Right hindlimb (tissue), 1 donor: ENCODE data around the gene ADGRF3.
"Not testable (repeated sequence)": the region's sequence is repeated elsewhere in the genome, so short reads cannot be mapped to it uniquely, and the experiment has no call there.

Source experiments
- DNase-seq: peaks from one replicate; pipeline ENCODE4 v3.0.0-alpha.2; 2018

ADGRF3 gene

DNA sequence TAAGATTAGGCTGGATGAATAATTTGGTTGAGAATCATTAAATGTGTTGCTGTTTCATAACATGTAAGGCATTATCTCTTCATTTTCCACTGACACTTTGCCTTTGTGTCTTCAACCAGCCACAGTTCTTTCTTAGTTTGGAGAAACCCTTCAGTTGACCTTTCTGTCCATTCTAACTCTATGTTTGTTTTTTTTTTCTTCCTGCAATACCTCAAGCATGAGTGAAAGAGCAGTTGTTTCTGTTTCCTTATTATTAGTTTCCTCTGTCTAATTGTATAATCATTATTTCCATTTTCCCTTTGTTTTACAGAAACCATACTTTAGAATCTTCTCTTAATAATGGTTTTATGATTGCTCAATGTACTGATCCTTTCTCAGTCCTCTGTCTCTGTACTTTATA, 76.2 kb downstream of the ADGRF3 start:
- no peak for DNase-seq

DNA sequence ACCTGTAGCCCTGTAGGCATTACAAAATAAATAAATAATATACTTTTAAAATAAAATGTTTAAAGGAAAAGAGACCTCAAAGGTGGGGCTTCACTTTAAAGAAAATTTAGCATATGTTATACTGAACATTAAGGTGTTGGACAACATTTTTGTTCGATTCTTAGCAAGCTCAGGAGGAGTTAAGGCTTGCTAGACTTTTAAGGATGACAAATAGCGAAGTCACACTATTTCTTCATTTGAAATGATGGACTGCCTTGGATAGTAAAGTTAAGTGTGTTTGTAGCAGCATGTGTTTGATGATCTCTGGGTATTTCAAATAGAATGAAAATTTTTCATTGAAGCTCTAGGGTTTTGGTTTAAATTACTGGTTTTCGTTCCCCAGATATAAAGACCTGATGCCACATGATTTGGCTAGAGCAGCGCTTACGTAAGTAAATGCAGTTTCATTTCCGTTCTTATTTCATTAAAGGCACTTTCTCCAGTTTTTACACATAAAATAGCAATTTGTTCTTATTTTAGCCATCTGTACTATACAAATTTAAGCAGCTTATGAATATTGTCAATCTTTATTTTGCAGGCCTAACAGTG, 76.9 kb downstream of the ADGRF3 start:
- DNase-seq = no peak

DNA sequence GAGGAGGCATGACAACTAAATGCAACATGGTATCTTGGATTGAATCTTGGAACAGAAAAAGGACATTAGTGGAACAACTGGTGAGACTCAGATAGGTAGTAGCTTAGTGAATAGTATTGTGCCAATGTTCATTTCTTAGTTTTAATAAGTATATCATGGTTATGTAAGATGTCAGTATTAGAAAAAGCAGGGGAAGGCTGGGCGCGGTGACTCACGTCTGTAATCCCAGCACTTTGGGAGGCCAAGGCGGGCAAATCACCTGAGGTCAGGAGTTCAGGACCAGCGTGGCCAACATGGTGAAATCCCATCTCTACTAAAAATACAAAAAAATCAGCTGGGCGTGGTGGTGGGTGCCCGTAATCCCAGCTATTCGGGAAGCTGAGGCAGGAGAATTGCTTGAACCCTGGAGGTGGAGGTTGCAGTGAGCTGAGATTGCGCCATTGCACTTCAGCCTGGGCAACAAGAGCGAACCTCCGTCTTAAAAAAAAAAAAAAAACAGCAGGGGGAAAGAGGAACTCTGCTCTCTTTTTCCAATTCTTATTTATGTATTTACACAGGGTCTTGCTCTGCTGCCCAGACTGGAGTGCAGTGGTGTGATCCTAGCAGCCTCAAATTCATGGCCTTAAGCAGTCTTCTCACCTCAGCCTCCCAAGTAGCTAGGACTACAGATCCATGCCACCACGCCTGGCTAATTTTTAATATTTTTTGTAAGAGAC, 77.8 kb downstream of the ADGRF3 start:
- not testable (repeated sequence) for DNase-seq

DNA sequence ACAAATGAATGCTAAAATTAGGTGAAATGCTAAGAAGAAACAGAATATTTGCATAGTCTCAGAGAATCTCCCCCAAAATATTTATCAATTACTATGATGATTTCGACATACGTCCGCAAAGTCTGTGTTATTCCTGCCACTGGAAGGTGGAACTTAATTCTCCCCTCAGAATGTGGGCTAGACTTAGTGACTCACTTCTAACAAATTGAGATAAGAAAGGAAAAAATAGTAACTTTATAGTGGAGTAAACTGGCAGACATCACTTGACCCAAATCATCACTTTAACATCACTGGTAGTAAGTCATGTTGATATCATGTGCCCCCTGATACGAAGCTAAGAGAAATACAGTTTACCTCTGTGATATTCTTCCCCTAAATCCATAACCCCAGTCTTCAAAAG, 78.4 kb downstream of the ADGRF3 start:
- no peak for DNase-seq

DNA sequence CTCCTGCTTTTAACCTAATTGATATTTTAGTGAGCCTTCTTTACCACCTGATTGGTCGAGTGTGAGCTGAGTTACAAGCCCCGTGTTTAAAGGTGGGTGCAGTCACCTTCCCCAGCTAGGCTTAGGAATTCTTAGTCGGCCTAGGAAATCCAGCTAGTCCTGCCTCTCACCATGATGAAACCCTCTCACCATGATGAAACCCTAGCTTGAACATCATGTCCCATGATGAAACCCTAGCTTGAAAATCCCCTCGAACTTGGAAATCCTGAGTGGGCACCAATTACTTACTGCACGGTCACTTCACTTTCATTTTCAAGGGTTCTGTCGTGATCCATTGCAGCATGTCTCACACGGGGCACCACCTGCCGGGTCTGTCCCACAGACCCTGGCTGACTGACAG, 87.8 kb downstream of the ADGRF3 start:
- not testable (repeated sequence) for DNase-seq
